WI38 (cell line): Measurements from ENCODE around the gene SEC63.
"Not testable (repeated sequence)": the region's sequence is repeated elsewhere in the genome, so short reads cannot be mapped to it uniquely, and the experiment has no call there.

Experiments
- H3K4me3 ChIP-seq: 2 replicates; pipeline ENCODE4 v1.5.1; 2011; ENCODE audit warnings: low read depth, mild to moderate bottlenecking, control low read depth, low read length
- CTCF ChIP-seq: IDR thresholded peaks from 2 replicates; pipeline ENCODE4 v1.5.1; 2012; ENCODE audit warnings: low read depth, mild to moderate bottlenecking, control low read depth, low read length

The SEC63 gene

DNA sequence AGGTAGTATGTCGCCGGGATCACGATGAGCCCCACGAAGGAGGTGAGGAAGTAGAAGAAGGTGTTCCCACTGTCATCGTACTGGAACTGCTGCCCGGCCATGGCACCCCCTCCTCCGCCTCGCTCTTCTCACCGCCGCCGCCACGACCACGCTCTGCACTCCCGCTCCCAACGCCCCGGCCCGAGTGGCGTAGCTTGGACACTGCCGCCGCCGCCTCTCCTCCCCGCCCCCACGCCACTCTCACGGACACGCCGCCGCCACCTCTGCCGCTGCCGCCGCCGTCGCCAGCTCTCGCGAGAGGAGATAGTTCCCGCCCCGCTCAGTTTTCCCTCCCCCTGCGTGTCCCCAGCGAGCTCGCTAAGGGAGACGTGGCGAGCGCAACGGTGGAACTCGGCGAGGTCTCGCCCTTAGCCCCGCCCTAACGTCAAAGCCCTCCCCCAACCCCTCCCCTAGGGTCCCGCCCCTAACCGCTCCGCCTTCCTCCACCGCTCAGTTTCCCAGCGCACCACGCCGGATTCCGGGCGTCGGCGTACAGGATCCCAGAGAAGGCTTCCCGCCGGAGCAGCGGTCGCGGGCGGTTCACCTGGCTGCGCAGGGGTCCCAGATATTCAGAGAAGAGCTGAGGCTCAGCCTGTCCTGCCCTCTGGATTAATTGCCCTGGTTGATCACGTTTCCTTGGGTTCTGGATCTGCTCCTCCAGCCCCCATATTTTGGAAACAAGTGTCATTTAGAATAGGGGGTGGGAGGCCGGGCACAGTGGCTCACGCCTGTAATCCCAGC lies at the start of gene SEC63:
Gene SEC63, minus strand, starts transcription at position 300 of the 780 bp plus-strand sequence. Its CDS starts 199 bp downstream, at position 101.
- TF ChIP-seq CTCF: no peak
- peak within 1 kb of the TSS; percentile 94 for H3K4me3 ChIP-seq

GRCh38 chr6:108005961-108006360 lies 48.0 kb upstream of the SEC63 start:
- TF ChIP-seq CTCF: no peak

GRCh38 chr6:108004861-108005260 lies 46.9 kb upstream of the SEC63 start:
- TF ChIP-seq CTCF: no peak
- no peak overlapping the region for H3K4me3 ChIP-seq

More at GRCh38 chr6:108005961-108006360, 48.0 kb upstream of the SEC63 start:
- no peak overlapping the region for H3K4me3 ChIP-seq

- no peak overlapping the region for H3K4me3 ChIP-seq
- TF ChIP-seq CTCF: no peak
Observed at GRCh38 chr6:108002365-108003221, 44.6 kb upstream of the SEC63 start.

DNA sequence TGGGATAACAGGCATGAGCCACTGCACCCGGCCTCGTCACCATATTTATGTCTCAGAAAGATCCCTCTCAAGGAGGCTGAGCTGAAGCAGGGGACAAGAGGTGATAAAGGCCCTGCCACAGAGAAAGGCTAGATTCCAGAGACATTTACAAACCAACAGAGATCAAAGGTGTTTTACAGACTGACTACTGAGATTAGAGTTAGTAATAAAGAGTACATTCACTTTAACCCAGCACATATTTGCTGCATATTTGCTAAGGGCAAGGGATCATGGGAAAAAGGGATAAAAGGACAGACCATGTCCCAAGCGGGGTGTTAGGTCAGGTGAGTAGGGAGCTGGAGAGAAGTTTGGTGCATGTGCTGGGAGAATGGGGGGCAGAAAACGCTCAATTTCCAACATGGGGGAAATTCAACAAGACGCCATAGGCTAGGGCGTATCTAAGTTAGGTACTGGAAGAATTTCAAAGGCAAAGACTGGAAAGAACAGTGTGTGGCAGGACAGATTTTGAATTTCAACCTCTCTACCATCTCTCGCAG lies 43.8 kb upstream of the SEC63 start:
- no peak overlapping the region for H3K4me3 ChIP-seq
- no peak for TF ChIP-seq CTCF

- H3K4me3 ChIP-seq: not testable (repeated sequence)
Observed at GRCh38 chr6:108000259-108000658, 42.3 kb upstream of the SEC63 start.

DNA sequence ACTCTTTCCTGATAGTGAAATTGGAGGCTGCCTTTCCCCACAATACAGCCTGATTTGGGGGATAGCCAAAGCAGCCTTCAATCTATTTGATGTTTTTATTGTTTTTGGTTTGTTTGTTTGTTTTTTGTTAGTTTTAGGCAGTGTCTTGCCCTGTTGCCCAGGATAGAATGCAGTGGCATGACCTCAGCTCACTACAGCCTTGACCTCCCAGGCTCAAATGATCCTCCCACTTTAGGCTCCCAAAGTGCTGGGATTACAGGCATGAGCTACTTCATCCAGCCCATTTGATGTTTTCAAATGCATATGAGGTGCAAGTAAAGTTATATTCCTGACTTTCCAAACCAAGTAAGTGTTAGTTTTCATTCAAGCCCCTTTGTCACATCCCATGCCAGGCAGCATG lies 41.3 kb upstream of the SEC63 start:
- H3K4me3 ChIP-seq: no peak overlapping the region
- no peak for TF ChIP-seq CTCF
